Panc1 (cell line): ENCODE measurements around the gene HS3ST3A1. TPM values are rescaled to one million over a fixed set of nuclear protein-coding genes. Genes with fewer than 3 reads are reported as not detected.

Experiments used
- ATAC-seq: fragments of 200-7000 bp; cut with Tn5 transposase; 2 replicates; pipeline ENCODE4 v1.9.1; 2020; ENCODE audit warnings: mild to moderate bottlenecking, moderate library complexity
- BruUV-seq: library from RNA; stranded (reverse); fragments of 400-500 nt; replicated peaks from 2 replicates; lab custom pipeline; 2021; lab: Mats Ljungman, UMichigan
- CTCF ChIA-PET: fragments of 300-600 bp; sonication (Branson Sonifier 250); formaldehyde crosslinking; loops from one replicate; lab custom pipeline; 2022; ENCODE audit warnings: antibody characterized with exemption; lab: Charles Lee
- POLR2A ChIA-PET: fragments of 300-600 bp; sonication (Branson Sonifier 250); formaldehyde crosslinking; loops from one replicate; lab custom pipeline; 2022; ENCODE audit warnings: antibody characterized with exemption; lab: Charles Lee
- DNase-seq: peaks from one replicate; pipeline ENCODE4 v3.0.0-alpha.2; 2010; ENCODE audit warnings: low read depth, low spot score
- H3K27ac ChIP-seq: 2 replicates; pipeline ENCODE4 v1.5.1; 2011; ENCODE audit warnings: mild to moderate bottlenecking, low read length, inconsistent platforms
- H3K27me3 ChIP-seq: fragments of 200-500 bp; sonication (Bioruptor generic); 2 replicates; pipeline ENCODE4 v1.6.0; 2014; ENCODE audit warnings: low read length, inconsistent platforms; ENCODE audit not compliant: control insufficient read depth, insufficient read depth
- H3K36me3 ChIP-seq: fragments of 200-500 bp; sonication (Bioruptor generic); 2 replicates; pipeline ENCODE4 v1.5.1; 2014; ENCODE audit warnings: inconsistent platforms, mild to moderate bottlenecking, low read length, moderate library complexity; ENCODE audit not compliant: control insufficient read depth, insufficient read depth
- H3K4me1 ChIP-seq: 2 replicates; pipeline ENCODE4 v1.5.1; 2011; ENCODE audit warnings: inconsistent platforms, mild to moderate bottlenecking, low read length, moderate library complexity; ENCODE audit not compliant: control insufficient read depth, insufficient read depth
- H3K4me3 ChIP-seq, 2 experiments: 2 replicates each; pipeline ENCODE4 v1.5.1; 2011 to 2012; ENCODE audit warnings: low read depth in 2 of 2, low read length in 2 of 2, mild to moderate bottlenecking in 2 of 2, inconsistent platforms in 1 of 2, moderate library complexity in 1 of 2
- H3K9me3 ChIP-seq: fragments of 200-500 bp; sonication (Bioruptor generic); 2 replicates; pipeline ENCODE4 v1.5.1; 2014; ENCODE audit warnings: low read depth, mild to moderate bottlenecking, inconsistent platforms, low read length, moderate library complexity; ENCODE audit not compliant: control insufficient read depth, insufficient read depth
- POLR2AphosphoS5 ChIP-seq: IDR thresholded peaks from 2 replicates; pipeline ENCODE4 v1.6.1; 2012; ENCODE audit warnings: mild to moderate bottlenecking, low read depth, low read length, moderate library complexity
- SIN3A ChIP-seq: IDR thresholded peaks from 2 replicates; pipeline ENCODE4 v1.6.1; 2012; ENCODE audit warnings: low read depth, mild to moderate bottlenecking, low read length, moderate library complexity, borderline replicate concordance; ENCODE audit not compliant: insufficient read depth
- TCF7L2 ChIP-seq: IDR thresholded peaks from 2 replicates; pipeline ENCODE4 v1.6.1; 2011; ENCODE audit warnings: mild to moderate bottlenecking, low read depth, low read length, inconsistent platforms
- in situ Hi-C: cut with HindIII; loops from 2 replicates; pipeline ENCODE4 v1.10.0; 2016; ENCODE audit warnings: low sequenced_read_pairs, low pct_unique_long_range_greater_than_20kb
- intact Hi-C: fragments of 100-400 bp; cut with micrococcal nuclease; formaldehyde crosslinking; loops from one replicate; pipeline ENCODE4 v1.10.0; 2022; ENCODE audit not compliant: unreplicated experiment
- total RNA-seq: library from RNA; stranded (reverse); gene quantifications from one replicate; pipeline ENCODE4 v1.2.1, GENCODE V29; 2021; ENCODE audit not compliant: unreplicated experiment
- TF ChIP-seq, protein P1 (sequence below), 2 experiments: IDR thresholded peaks; 2 replicates each; pipeline ENCODE4 v1.6.1; 2011 to 2012; ENCODE audit warnings: low read depth in 2 of 2, control low read depth in 1 of 2, low read length in 1 of 2, mild to moderate bottlenecking in 1 of 2, moderate library complexity in 1 of 2; ENCODE audit not compliant: insufficient read depth in 1 of 2
- TF ChIP-seq, protein P2 (sequence below): fragments of 450-650 bp; IDR thresholded peaks from 2 replicates; pipeline ENCODE4 v1.5.1; 2017; ENCODE audit warnings: mild to moderate bottlenecking

The HS3ST3A1 gene
- total RNA-seq, 1 experiment from 2014 or later: 0.31 TPM

GRCh38 chr17:13540546-13540945 is 61.2 kb downstream of the HS3ST3A1 start:
- DNase-seq: no peak
- BruUV-seq: no TSS peak
- no peak for TF ChIP-seq TCF7L2
- TF ChIP-seq SIN3A: no peak
- no peak for TF ChIP-seq POLR2AphosphoS5
- TF ChIP-seq, protein P1, sequence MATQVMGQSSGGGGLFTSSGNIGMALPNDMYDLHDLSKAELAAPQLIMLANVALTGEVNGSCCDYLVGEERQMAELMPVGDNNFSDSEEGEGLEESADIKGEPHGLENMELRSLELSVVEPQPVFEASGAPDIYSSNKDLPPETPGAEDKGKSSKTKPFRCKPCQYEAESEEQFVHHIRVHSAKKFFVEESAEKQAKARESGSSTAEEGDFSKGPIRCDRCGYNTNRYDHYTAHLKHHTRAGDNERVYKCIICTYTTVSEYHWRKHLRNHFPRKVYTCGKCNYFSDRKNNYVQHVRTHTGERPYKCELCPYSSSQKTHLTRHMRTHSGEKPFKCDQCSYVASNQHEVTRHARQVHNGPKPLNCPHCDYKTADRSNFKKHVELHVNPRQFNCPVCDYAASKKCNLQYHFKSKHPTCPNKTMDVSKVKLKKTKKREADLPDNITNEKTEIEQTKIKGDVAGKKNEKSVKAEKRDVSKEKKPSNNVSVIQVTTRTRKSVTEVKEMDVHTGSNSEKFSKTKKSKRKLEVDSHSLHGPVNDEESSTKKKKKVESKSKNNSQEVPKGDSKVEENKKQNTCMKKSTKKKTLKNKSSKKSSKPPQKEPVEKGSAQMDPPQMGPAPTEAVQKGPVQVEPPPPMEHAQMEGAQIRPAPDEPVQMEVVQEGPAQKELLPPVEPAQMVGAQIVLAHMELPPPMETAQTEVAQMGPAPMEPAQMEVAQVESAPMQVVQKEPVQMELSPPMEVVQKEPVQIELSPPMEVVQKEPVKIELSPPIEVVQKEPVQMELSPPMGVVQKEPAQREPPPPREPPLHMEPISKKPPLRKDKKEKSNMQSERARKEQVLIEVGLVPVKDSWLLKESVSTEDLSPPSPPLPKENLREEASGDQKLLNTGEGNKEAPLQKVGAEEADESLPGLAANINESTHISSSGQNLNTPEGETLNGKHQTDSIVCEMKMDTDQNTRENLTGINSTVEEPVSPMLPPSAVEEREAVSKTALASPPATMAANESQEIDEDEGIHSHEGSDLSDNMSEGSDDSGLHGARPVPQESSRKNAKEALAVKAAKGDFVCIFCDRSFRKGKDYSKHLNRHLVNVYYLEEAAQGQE (IDR thresholded peaks at IDR 0.05; ENCODE audit: insufficient read depth in 1 of 2, low read depth in 2 of 2, low read length in 1 of 2): no peak
- TF ChIP-seq, protein P2, sequence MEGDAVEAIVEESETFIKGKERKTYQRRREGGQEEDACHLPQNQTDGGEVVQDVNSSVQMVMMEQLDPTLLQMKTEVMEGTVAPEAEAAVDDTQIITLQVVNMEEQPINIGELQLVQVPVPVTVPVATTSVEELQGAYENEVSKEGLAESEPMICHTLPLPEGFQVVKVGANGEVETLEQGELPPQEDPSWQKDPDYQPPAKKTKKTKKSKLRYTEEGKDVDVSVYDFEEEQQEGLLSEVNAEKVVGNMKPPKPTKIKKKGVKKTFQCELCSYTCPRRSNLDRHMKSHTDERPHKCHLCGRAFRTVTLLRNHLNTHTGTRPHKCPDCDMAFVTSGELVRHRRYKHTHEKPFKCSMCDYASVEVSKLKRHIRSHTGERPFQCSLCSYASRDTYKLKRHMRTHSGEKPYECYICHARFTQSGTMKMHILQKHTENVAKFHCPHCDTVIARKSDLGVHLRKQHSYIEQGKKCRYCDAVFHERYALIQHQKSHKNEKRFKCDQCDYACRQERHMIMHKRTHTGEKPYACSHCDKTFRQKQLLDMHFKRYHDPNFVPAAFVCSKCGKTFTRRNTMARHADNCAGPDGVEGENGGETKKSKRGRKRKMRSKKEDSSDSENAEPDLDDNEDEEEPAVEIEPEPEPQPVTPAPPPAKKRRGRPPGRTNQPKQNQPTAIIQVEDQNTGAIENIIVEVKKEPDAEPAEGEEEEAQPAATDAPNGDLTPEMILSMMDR: no peak
- H3K9me3 ChIP-seq: no peaks in the 10 kb centered on the region
- no peaks in the 10 kb centered on the region for H3K36me3 ChIP-seq
- no peak for ATAC-seq
- in situ Hi-C loops (no loop called here), intact Hi-C loops (no loop called here)
- no peak overlapping the region for H3K27ac ChIP-seq
- H3K4me3 ChIP-seq: no peak overlapping the region
- no peaks in the 10 kb centered on the region for H3K4me1 ChIP-seq
- no peaks in the 10 kb centered on the region for H3K27me3 ChIP-seq
- ChIA-PET CTCF (no interaction called here), POLR2A (no interaction called here)

DNA sequence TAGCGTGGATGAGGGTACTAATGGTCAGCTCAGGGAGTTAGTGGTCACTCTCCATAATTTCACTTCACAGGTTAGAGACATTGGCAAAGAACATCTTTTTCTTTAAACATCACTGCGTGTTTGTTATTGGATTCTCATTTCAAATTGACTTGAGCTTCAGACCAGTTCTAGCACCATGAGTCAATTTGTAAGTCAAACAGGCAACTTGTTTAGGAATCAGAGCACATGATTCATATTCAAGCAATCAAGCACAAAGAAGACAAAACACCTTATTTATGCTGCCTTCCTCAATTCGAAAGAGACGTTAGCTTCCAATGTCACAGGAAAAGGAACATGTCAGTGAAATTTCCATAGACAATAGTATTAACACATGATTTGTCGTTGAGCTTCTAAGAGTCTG is 62.3 kb downstream of the HS3ST3A1 start:
- Histone ChIP-seq H3K27ac (no peak overlapping the region), H3K9me3 (no peaks in the 10 kb centered on the region), H3K27me3 (no peaks in the 10 kb centered on the region), H3K4me3 (no peak overlapping the region), H3K36me3 (no peaks in the 10 kb centered on the region), H3K4me1 (no peaks in the 10 kb centered on the region)
- no peak for DNase-seq
- in situ Hi-C loops (no loop called here), intact Hi-C loops (loop anchor here (10.0 kb wide), 1 partner anchor 195 kb away; no protein-coding TSS in a partner anchor)
- no TSS peak for BruUV-seq
- ChIA-PET POLR2A (no interaction called here), CTCF (no interaction called here)
- ATAC-seq: no peak
- TF ChIP-seq POLR2AphosphoS5: no peak
- TF ChIP-seq SIN3A: no peak
- no peak for TF ChIP-seq TCF7L2
- TF ChIP-seq, protein P2: no peak
- TF ChIP-seq, protein P1 (IDR thresholded peaks at IDR 0.05; ENCODE audit: insufficient read depth in 1 of 2, low read depth in 2 of 2, low read length in 1 of 2): no peak
